IMR-90 (cell line): ENCODE data around the gene PCSK6. TPM values are rescaled to one million over a fixed set of nuclear protein-coding genes. Genes with fewer than 3 reads are reported as not detected.

Experiments used
- ATAC-seq: fragments of 200-7000 bp; cut with Tn5 transposase; 2 replicates; pipeline ENCODE4 v1.9.1; 2020; ENCODE audit warnings: low read depth, mild to moderate bottlenecking, moderate library complexity
- BruUV-seq: library from RNA; stranded (reverse); fragments of 400-500 nt; replicated peaks from 2 replicates; lab custom pipeline; 2021; lab: Mats Ljungman, UMichigan
- CTCF ChIA-PET: fragments of 300-600 bp; formaldehyde crosslinking; extraction: SDS; loops from one replicate; lab custom pipeline; 2021; ENCODE audit warnings: antibody characterized with exemption; lab: Yijun Ruan, JAX
- POLR2A ChIA-PET: fragments of 300-600 bp; sonication (Branson Sonifier 250); formaldehyde crosslinking; loops from one replicate; lab custom pipeline; 2022; ENCODE audit warnings: antibody characterized with exemption; ENCODE audit not compliant: unreplicated experiment; lab: Charles Lee
- DNase-seq: peaks from one replicate; pipeline ENCODE4 v3.0.0; 2013
- H2AFZ ChIP-seq: replicated peaks from 2 replicates; pipeline ENCODE3; 2013; ENCODE audit warnings: low read length, mild to moderate bottlenecking; ENCODE audit not compliant: poor library complexity
- H2AK5ac ChIP-seq: 2 replicates; pipeline ENCODE4 v1.6.1; 2013; ENCODE audit warnings: low read depth, low read length, inconsistent platforms
- H2AK9ac ChIP-seq: replicated peaks from 2 replicates; pipeline ENCODE3; 2013; ENCODE audit warnings: mild to moderate bottlenecking, low read depth, low read length, moderate library complexity; ENCODE audit not compliant: poor library complexity
- H2BK120ac ChIP-seq: 2 replicates; pipeline ENCODE4 v1.6.1; 2013; ENCODE audit warnings: low read depth, low read length, inconsistent platforms
- H2BK15ac ChIP-seq: 3 replicates; pipeline ENCODE4 v1.6.1; 2013; ENCODE audit warnings: low read depth, low read length, inconsistent platforms
- H2BK20ac ChIP-seq: 2 replicates; pipeline ENCODE4 v1.6.1; 2013; ENCODE audit warnings: low read depth, mild to moderate bottlenecking, inconsistent platforms, low read length, moderate library complexity
- H2BK5ac ChIP-seq: 2 replicates; pipeline ENCODE4 v1.6.1; 2013; ENCODE audit warnings: mild to moderate bottlenecking, low read depth, low read length, inconsistent platforms; ENCODE audit not compliant: poor library complexity, severe bottlenecking
- H3K14ac ChIP-seq: replicated peaks from 2 replicates; pipeline ENCODE4 v1.6.1; 2013; ENCODE audit warnings: low read depth, low read length, inconsistent platforms
- H3K18ac ChIP-seq: 2 replicates; pipeline ENCODE4 v1.6.1; 2013; ENCODE audit warnings: low read depth, low read length, control low read depth
- H3K23ac ChIP-seq: 2 replicates; pipeline ENCODE4 v1.6.1; 2013; ENCODE audit warnings: low read depth, low read length, inconsistent platforms
- H3K27ac ChIP-seq: 2 replicates; pipeline ENCODE4 v1.5.1; 2013; ENCODE audit warnings: mild to moderate bottlenecking, control low read depth, low read length; ENCODE audit not compliant: insufficient read depth
- H3K27me3 ChIP-seq: 2 replicates; pipeline ENCODE4 v1.6.1; 2013; ENCODE audit warnings: low read length; ENCODE audit not compliant: control insufficient read depth, insufficient read depth
- H3K36me3 ChIP-seq: 2 replicates; pipeline ENCODE4 v1.6.1; 2013; ENCODE audit warnings: low read length, mixed read lengths; ENCODE audit not compliant: control insufficient read depth, insufficient read depth
- H3K4ac ChIP-seq: 2 replicates; pipeline ENCODE4 v1.6.1; 2013; ENCODE audit warnings: low read depth, low read length, inconsistent platforms
- H3K4me1 ChIP-seq: 2 replicates; pipeline ENCODE4 v1.6.1; 2013; ENCODE audit warnings: low read length, mixed read lengths; ENCODE audit not compliant: control insufficient read depth, insufficient read depth
- H3K4me2 ChIP-seq: 2 replicates; pipeline ENCODE4 v1.6.1; 2013; ENCODE audit warnings: low read depth, mild to moderate bottlenecking, control low read depth, low read length, moderate library complexity
- H3K4me3 ChIP-seq: 2 replicates; pipeline ENCODE4 v1.5.1; 2013; ENCODE audit warnings: low read depth, mild to moderate bottlenecking, control low read depth, low read length, moderate library complexity; ENCODE audit not compliant: insufficient read depth
- H3K56ac ChIP-seq: 2 replicates; pipeline ENCODE4 v1.6.1; 2013; ENCODE audit warnings: low read length, inconsistent platforms; ENCODE audit not compliant: insufficient read depth; ENCODE audit errors: extremely low read depth
- H3K79me1 ChIP-seq, 2 experiments: 2 replicates each; pipeline ENCODE4 v1.6.1; 2013; ENCODE audit warnings: low read length in 2 of 2, inconsistent platforms in 1 of 2, low read depth in 1 of 2
- H3K9ac ChIP-seq: 2 replicates; pipeline ENCODE4 v1.6.1; 2013; ENCODE audit warnings: low read depth, low read length, control low read depth
- H3K9me1 ChIP-seq: 2 replicates; pipeline ENCODE4 v1.6.1; 2013; ENCODE audit warnings: low read length, inconsistent platforms; ENCODE audit not compliant: insufficient read depth
- H3K9me3 ChIP-seq: 2 replicates; pipeline ENCODE4 v1.6.1; 2013; ENCODE audit warnings: low read length; ENCODE audit not compliant: control insufficient read depth, insufficient read depth
- H4K20me1 ChIP-seq: 2 replicates; pipeline ENCODE4 v1.6.1; 2013; ENCODE audit warnings: low read length, inconsistent platforms; ENCODE audit not compliant: insufficient read depth
- H4K5ac ChIP-seq: 2 replicates; pipeline ENCODE4 v1.6.1; 2013; ENCODE audit warnings: mild to moderate bottlenecking, low read depth, low read length, control low read depth
- H4K8ac ChIP-seq, 2 experiments: 2 replicates each; pipeline ENCODE4 v1.6.1; 2013; ENCODE audit warnings: low read depth in 2 of 2, low read length in 2 of 2, control low read depth in 1 of 2, inconsistent platforms in 1 of 2
- H4K91ac ChIP-seq: 2 replicates; pipeline ENCODE4 v1.6.1; 2013; ENCODE audit warnings: low read depth, low read length, inconsistent platforms; ENCODE audit not compliant: insufficient read depth
- BHLHE40 ChIP-seq: fragments of 150-350 bp; IDR thresholded peaks from 2 replicates; pipeline ENCODE4 v1.6.1; 2016; ENCODE audit warnings: mild to moderate bottlenecking, low read depth, low read length
- CEBPB ChIP-seq: IDR thresholded peaks from 2 replicates; pipeline ENCODE4 v1.6.1; 2012; ENCODE audit warnings: low read depth, low read length, improper control_type of control experiment
- CHD1 ChIP-seq: IDR thresholded peaks from 2 replicates; pipeline ENCODE4 v1.6.1; 2012; ENCODE audit warnings: low read depth, low read length, improper control_type of control experiment
- ELK1 ChIP-seq: fragments of 150-350 bp; IDR thresholded peaks from 2 replicates; pipeline ENCODE4 v1.6.1; 2016; ENCODE audit warnings: low read depth, mild to moderate bottlenecking, low read length, moderate library complexity, borderline replicate concordance
- FOS ChIP-seq: fragments of 150-350 bp; IDR thresholded peaks from 2 replicates; pipeline ENCODE4 v1.6.1; 2016; ENCODE audit warnings: low read depth, low read length
- MAFK ChIP-seq: IDR thresholded peaks from 2 replicates; pipeline ENCODE4 v1.6.1; 2012; ENCODE audit warnings: low read depth, low read length, improper control_type of control experiment
- NFE2L2 ChIP-seq: fragments of 150-350 bp; IDR thresholded peaks from 2 replicates; pipeline ENCODE4 v1.6.1; 2016; ENCODE audit warnings: low read depth, mild to moderate bottlenecking, low read length
- POLR2A ChIP-seq: IDR thresholded peaks from 2 replicates; pipeline ENCODE4 v1.6.1; 2012; ENCODE audit warnings: mild to moderate bottlenecking, low read depth, low read length
- RAD21 ChIP-seq: IDR thresholded peaks from 2 replicates; pipeline ENCODE4 v1.6.1; 2012; ENCODE audit warnings: low read length, improper control_type of control experiment
- RCOR1 ChIP-seq: IDR thresholded peaks from 2 replicates; pipeline ENCODE4 v1.6.1; 2012; ENCODE audit warnings: mild to moderate bottlenecking, low read length, improper control_type of control experiment; ENCODE audit not compliant: insufficient replicate concordance
- RFX5 ChIP-seq: IDR thresholded peaks from 2 replicates; pipeline ENCODE4 v1.8.0; 2012; ENCODE audit warnings: low read depth, mild to moderate bottlenecking, low read length, moderate library complexity
- SMC3 ChIP-seq: fragments of 150-350 bp; IDR thresholded peaks from 2 replicates; pipeline ENCODE4 v1.6.1; 2016; ENCODE audit warnings: low read depth, mild to moderate bottlenecking, antibody characterized with exemption, low read length, moderate library complexity
- USF2 ChIP-seq: fragments of 150-350 bp; IDR thresholded peaks from 2 replicates; pipeline ENCODE4 v1.6.1; 2017; ENCODE audit warnings: mild to moderate bottlenecking, antibody characterized with exemption, low read length, low read depth
- WGBS, 2 experiments: methylation state at CpG; one replicate each; pipeline versions ENCODE4 v1.1.5 to v1.1.7; 2013; ENCODE audit warnings: missing lambda C conversion rate in 2 of 2; ENCODE audit not compliant: insufficient read length in 1 of 2; ENCODE audit errors: extremely low coverage in 2 of 2; 5-methylcytosine and 5-hydroxymethylcytosine counted together
- dilution Hi-C: fragments of 300-500 bp; cut with HindIII; formaldehyde crosslinking; loops from one replicate; pipeline ENCODE4 v1.14.3; 2018; ENCODE audit warnings: low sequenced_read_pairs; ENCODE audit not compliant: unreplicated experiment
- in situ Hi-C: fragments of 300-500 bp; cut with MboI; formaldehyde crosslinking; loops from 3 replicates; pipeline ENCODE4 v1.14.3; 2019; ENCODE audit warnings: low sequenced_read_pairs, inconsistent platforms, mixed read lengths
- intact Hi-C: fragments of 100-400 bp; cut with micrococcal nuclease; formaldehyde crosslinking; loops from 2 replicates; pipeline ENCODE4 v1.10.0; 2022
- polyA plus RNA-seq, 3 experiments: library from polyadenylated mRNA; depleted of rRNA; stranded (reverse); fragments of >200 nt; gene quantifications; 2 replicates each; pipeline ENCODE4 v1.2.3, GENCODE V29; 2012; ENCODE audit warnings: low replicate concordance in 1 of 3
- total RNA-seq: library from RNA; depleted of rRNA; stranded (reverse); fragments of >200 nt; gene quantifications from 2 replicates; pipeline ENCODE4 v1.2.3, GENCODE V29; 2012

PCSK6 gene
- total and polyA plus RNA-seq, 2 of the 4 experiments (the other 2 are of a cell fraction), result not detected

GRCh38 chr15:101317336-101317872, 172.1 kb downstream of the PCSK6 start:
- Histone ChIP-seq H2BK20ac (no peak overlapping the region), H3K9ac (no peak overlapping the region), H3K56ac (no peak overlapping the region), H3K9me3 (no peaks in the 10 kb centered on the region), H3K36me3 (no peaks in the 10 kb centered on the region), H2BK5ac (no peak overlapping the region), H3K4ac (no peak overlapping the region), H2AK5ac (no peak overlapping the region), H3K18ac (no peak overlapping the region), H4K91ac (no peak overlapping the region), H3K27ac (no peak overlapping the region), H4K8ac (no peak overlapping the region), H2BK120ac (no peak overlapping the region), H3K27me3 (peaks cover 44% of the 10 kb centered on the region), H2AFZ (no peak overlapping the region), H4K5ac (no peak overlapping the region), H3K9me1 (no peaks in the 10 kb centered on the region), H3K4me2 (no peak overlapping the region), H2AK9ac (no peak overlapping the region), H4K20me1 (no peaks in the 10 kb centered on the region), H3K14ac (no peak overlapping the region), H3K4me1 (no peaks in the 10 kb centered on the region), H3K79me1 (no peaks in the 10 kb centered on the region), H2BK15ac (no peak overlapping the region), H3K4me3 (no peak overlapping the region), H3K23ac (no peak overlapping the region)
- ChIA-PET POLR2A (no interaction called here), CTCF (interaction anchor here (1.1 kb wide), 1 partner anchor 11 kb away, joined by 3 read pairs; no protein-coding TSS in a partner anchor)
- no peak for ATAC-seq
- TF ChIP-seq ELK1 (no peak), RCOR1 (no peak), USF2 (no peak), RFX5 (no peak), FOS (no peak), RAD21 (no peak), MAFK (no peak), NFE2L2 (no peak), CHD1 (no peak), POLR2A (no peak), BHLHE40 (no peak), SMC3 (no peak), CEBPB (no peak)
- intact Hi-C loops, result no loop called here
- dilution Hi-C loops, result no loop called here
- BruUV-seq, result no TSS peak
- in situ Hi-C loops, result no loop called here
- no CpG with 5 or more reads among the region's 6 CpGs for WGBS, 2 experiments
- no peak for DNase-seq
